ENCODE results near the gene EXD3. TPM values are rescaled to one million over a fixed set of nuclear protein-coding genes. Genes with fewer than 3 reads are reported as not detected.

The EXD3 gene
- total and polyA plus RNA-seq, 2 of the 13 experiments (the other 11 are each of a cell fraction or from before 2014, with no cell fraction given) = 2.7 to 4.8 TPM

GRCh38 chr9:137396227-137396626 is 26.7 kb downstream of the EXD3 start (continued):
- TF ChIP-seq ZNF687 (CRISPR knock-in tag; IDR thresholded peaks at IDR 0.05) = peak; percentile 38
- TF ChIP-seq AKAP8 (CRISPR knock-in tag; IDR thresholded peaks at IDR 0.05) = no peak
- no peak for TF ChIP-seq SP5 (CRISPR knock-in tag; IDR thresholded peaks at IDR 0.05; ENCODE audit: borderline replicate concordance, low read depth)
- TF ChIP-seq NR2F6 (IDR thresholded peaks at IDR 0.05) = no peak
- TF ChIP-seq NR2F6 (CRISPR knock-in tag; IDR thresholded peaks at IDR 0.05) = peak; percentile 13; the same call in 1 of the 2 replicates
- no peak for TF ChIP-seq E2F1 (CRISPR knock-in tag; IDR thresholded peaks at IDR 0.05)
- TF ChIP-seq SALL1 (CRISPR knock-in tag; IDR thresholded peaks at IDR 0.05) = 0 out of 2 replicates have a peak, but pooled peaks have one; percentile 13
- TF ChIP-seq GATAD2A (CRISPR knock-in tag; IDR thresholded peaks at IDR 0.05) = 0 out of 2 replicates have a peak, but pooled peaks have one; percentile 24
- peak; percentile 37 for TF ChIP-seq ZBTB33 (CRISPR knock-in tag; IDR thresholded peaks at IDR 0.05)
- no peak for TF ChIP-seq NAIF1 (CRISPR knock-in tag; IDR thresholded peaks at IDR 0.05; ENCODE audit: borderline replicate concordance)
- TF ChIP-seq SIX1 (CRISPR knock-in tag; IDR thresholded peaks at IDR 0.05; ENCODE audit: borderline replicate concordance) = no peak
- TF ChIP-seq SAP130 (CRISPR knock-in tag; IDR thresholded peaks at IDR 0.05; ENCODE audit: low read depth) = peak; percentile 16; the same call in 1 of the 2 replicates
- TF ChIP-seq TEAD3 (CRISPR knock-in tag; optimal IDR thresholded peaks at IDR 0.05; ENCODE audit: borderline replicate concordance) = peak; percentile 43
- no peak for TF ChIP-seq ZSCAN21 (CRISPR knock-in tag; IDR thresholded peaks at IDR 0.05; ENCODE audit: borderline replicate concordance)
- TF ChIP-seq CEBPB (IDR thresholded peaks at IDR 0.05; ENCODE audit: borderline replicate concordance, low read depth, low read length) = peak; percentile 64; the same call in 1 of the 2 replicates
- TF ChIP-seq, protein P1, sequence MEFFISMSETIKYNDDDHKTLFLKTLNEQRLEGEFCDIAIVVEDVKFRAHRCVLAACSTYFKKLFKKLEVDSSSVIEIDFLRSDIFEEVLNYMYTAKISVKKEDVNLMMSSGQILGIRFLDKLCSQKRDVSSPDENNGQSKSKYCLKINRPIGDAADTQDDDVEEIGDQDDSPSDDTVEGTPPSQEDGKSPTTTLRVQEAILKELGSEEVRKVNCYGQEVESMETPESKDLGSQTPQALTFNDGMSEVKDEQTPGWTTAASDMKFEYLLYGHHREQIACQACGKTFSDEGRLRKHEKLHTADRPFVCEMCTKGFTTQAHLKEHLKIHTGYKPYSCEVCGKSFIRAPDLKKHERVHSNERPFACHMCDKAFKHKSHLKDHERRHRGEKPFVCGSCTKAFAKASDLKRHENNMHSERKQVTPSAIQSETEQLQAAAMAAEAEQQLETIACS (CRISPR knock-in tag; IDR thresholded peaks at IDR 0.05) = no peak
- TF ChIP-seq RAD21 (CRISPR knock-in tag; IDR thresholded peaks at IDR 0.05) = no peak
- 0 out of 2 replicates have a peak, but pooled peaks have one; percentile 19 for TF ChIP-seq SOX5 (CRISPR knock-in tag; IDR thresholded peaks at IDR 0.05; ENCODE audit: borderline replicate concordance)
